GM12878 (cell line): ENCODE results near the gene MAN2A2. TPM values are rescaled to one million over a fixed set of nuclear protein-coding genes. Genes with fewer than 3 reads are reported as not detected.

ENCODE experiments used
- ATAC-seq: fragments of 200-7000 bp; cut with Tn5 transposase; 3 replicates; pipeline ENCODE4 v1.9.1; 2020; ENCODE audit warnings: mild to moderate bottlenecking, moderate library complexity
- BruUV-seq: library from RNA; stranded (reverse); fragments of 400-500 nt; replicated peaks from 2 replicates; lab custom pipeline; 2021; lab: Mats Ljungman, UMichigan
- CTCF ChIA-PET: fragments of 300-600 bp; sonication (Branson Sonifier 250); formaldehyde crosslinking; extraction: SDS; loops from one replicate; lab custom pipeline; 2021; ENCODE audit warnings: inconsistent platforms; lab: Yijun Ruan, JAX
- POLR2A ChIA-PET: fragments of 350-600 bp; formaldehyde crosslinking; extraction: SDS; loops from one replicate; lab custom pipeline; 2021; ENCODE audit warnings: inconsistent platforms; lab: Charles Lee
- RAD21 ChIA-PET: fragments of 300-600 bp; sonication (Branson Sonifier 250); formaldehyde crosslinking; loops from one replicate; lab custom pipeline; 2023; ENCODE audit warnings: antibody characterized with exemption; ENCODE audit not compliant: unreplicated experiment; lab: Charles Lee
- SMC1A ChIA-PET: fragments of 300-600 bp; sonication (Branson Sonifier 250); formaldehyde crosslinking; loops from one replicate; lab custom pipeline; 2023; ENCODE audit not compliant: unreplicated experiment, uncharacterized antibody; lab: Charles Lee
- DNase-seq: peaks from one replicate; pipeline ENCODE4 v3.0.0-alpha.2; 2011; ENCODE audit warnings: low read depth, low spot score
- FAIRE-seq: peaks from 3 replicates; lab custom pipeline; 2011; peaks lifted over from hg19 to GRCh38; lab: Jason Lieb, UNC
- H2AFZ ChIP-seq: 2 replicates; pipeline ENCODE4 v1.6.0; 2011; ENCODE audit warnings: low read depth, low read length, control low read depth; ENCODE audit not compliant: control insufficient read depth
- H3K27ac ChIP-seq: 2 replicates; pipeline ENCODE4 v1.5.1; 2011; ENCODE audit warnings: control low read depth; ENCODE audit not compliant: control insufficient read depth, insufficient read depth
- H3K27me3 ChIP-seq, 2 experiments: replicated peaks in 1 of 2; 2 replicates each; pipeline versions ENCODE4 v1.6.0 to v1.6.1; 2011; ENCODE audit warnings: low read length in 1 of 2; ENCODE audit not compliant: control insufficient read depth in 2 of 2, insufficient read depth in 2 of 2
- H3K36me3 ChIP-seq, 2 experiments: 2 replicates each; pipeline ENCODE4 v1.5.1; 2011; ENCODE audit warnings: low read length in 1 of 2; ENCODE audit not compliant: control insufficient read depth in 2 of 2, insufficient read depth in 2 of 2
- H3K4me1 ChIP-seq: 2 replicates; pipeline ENCODE4 v1.6.1; 2011; ENCODE audit warnings: mild to moderate bottlenecking, low read length, moderate library complexity, mixed read lengths; ENCODE audit not compliant: control insufficient read depth, insufficient read depth
- H3K4me2 ChIP-seq: 2 replicates; pipeline ENCODE4 v1.6.0; 2011; ENCODE audit warnings: control low read depth; ENCODE audit not compliant: control insufficient read depth, insufficient read depth
- H3K4me3 ChIP-seq: fragments of 200-600 bp; sonication (generic); 2 replicates; pipeline ENCODE4 v1.5.1; 2016
- H3K79me2 ChIP-seq: 2 replicates; pipeline ENCODE4 v1.6.0; 2011; ENCODE audit warnings: low read length; ENCODE audit not compliant: control insufficient read depth, insufficient read depth
- H3K9ac ChIP-seq: 2 replicates; pipeline ENCODE4 v1.8.0; 2011; ENCODE audit warnings: low read length, control low read depth, mixed read lengths; ENCODE audit not compliant: control insufficient read depth, insufficient read depth
- H3K9me3 ChIP-seq: replicated peaks from 3 replicates; pipeline ENCODE4 v1.5.1; 2011; ENCODE audit warnings: mild to moderate bottlenecking, low read length; ENCODE audit not compliant: control insufficient read depth, insufficient read depth
- H4K20me1 ChIP-seq: 2 replicates; pipeline ENCODE4 v1.6.0; 2011; ENCODE audit not compliant: control insufficient read depth, insufficient read depth
- ATF7 ChIP-seq: fragments of 450-650 bp; IDR thresholded peaks from 2 replicates; pipeline ENCODE4 v1.6.1; 2016; ENCODE audit warnings: low read depth, mild to moderate bottlenecking
- CBX3 ChIP-seq: fragments of 200-600 bp; sonication (generic); IDR thresholded peaks from 2 replicates; pipeline ENCODE4 v1.6.1; 2016; ENCODE audit warnings: low read depth, borderline replicate concordance
- CEBPB ChIP-seq, 2 experiments: fragments of 150-350 bp in 1 of 2; IDR thresholded peaks; 2 replicates each; pipeline ENCODE4 v1.6.1; 2012 to 2014; ENCODE audit warnings: low read depth in 2 of 2, low read length in 2 of 2, borderline replicate concordance in 1 of 2, inconsistent platforms in 1 of 2
- ESRRA ChIP-seq: IDR thresholded peaks from 2 replicates; pipeline ENCODE4 v1.6.1; 2012; ENCODE audit warnings: mild to moderate bottlenecking, low read length, improper control_type of control experiment
- FOXM1 ChIP-seq: IDR thresholded peaks from 2 replicates; pipeline ENCODE4 v1.6.1; 2012; ENCODE audit warnings: low read depth, mild to moderate bottlenecking, inconsistent platforms, low read length, moderate library complexity
- HDAC6 ChIP-seq: fragments of 200-600 bp; sonication (generic); IDR thresholded peaks from one replicate; pipeline ENCODE4 v1.8.0; 2017; ENCODE audit warnings: antibody characterized with exemption; ENCODE audit not compliant: unreplicated experiment
- HDGF ChIP-seq: fragments of 450-650 bp; IDR thresholded peaks from 2 replicates; pipeline ENCODE4 v1.6.1; 2016; ENCODE audit warnings: antibody characterized with exemption
- HSF1 ChIP-seq: fragments of 150-350 bp; IDR thresholded peaks from 2 replicates; pipeline ENCODE4 v1.6.1; 2014; ENCODE audit warnings: mild to moderate bottlenecking, low read depth, low read length
- IRF4 ChIP-seq: IDR thresholded peaks from 2 replicates; pipeline ENCODE4 v1.6.1; 2011; ENCODE audit warnings: low read depth, low read length
- MEF2B ChIP-seq: fragments of 450-650 bp; IDR thresholded peaks from 2 replicates; pipeline ENCODE4 v1.6.1; 2018; ENCODE audit warnings: mild to moderate bottlenecking, moderate library complexity; ENCODE audit not compliant: partially characterized antibody, poor library complexity, severe bottlenecking
- MYC ChIP-seq: IDR thresholded peaks from 2 replicates; pipeline ENCODE4 v1.6.1; 2011; ENCODE audit warnings: mild to moderate bottlenecking, low read length, moderate library complexity, inconsistent platforms; ENCODE audit not compliant: insufficient read depth, insufficient replicate concordance, insufficient read length, severe bottlenecking
- NFYA ChIP-seq: IDR thresholded peaks from 2 replicates; pipeline ENCODE4 v1.6.1; 2011; ENCODE audit warnings: low read depth, mild to moderate bottlenecking, low read length, improper control_type of control experiment, borderline replicate concordance
- NR2F1 ChIP-seq: fragments of 450-650 bp; conservative IDR thresholded peaks from 2 replicates; pipeline ENCODE4 v1.6.1; 2017; ENCODE audit warnings: mild to moderate bottlenecking
- RCOR1 ChIP-seq: conservative IDR thresholded peaks from 2 replicates; pipeline ENCODE4 v1.6.1; 2012; ENCODE audit warnings: low read depth, low read length, improper control_type of control experiment
- SKIL ChIP-seq: fragments of 450-650 bp; IDR thresholded peaks from 2 replicates; pipeline ENCODE4 v1.6.1; 2017; ENCODE audit warnings: mild to moderate bottlenecking, low read depth, inconsistent platforms; ENCODE audit not compliant: poor library complexity, severe bottlenecking
- SP1 ChIP-seq: IDR thresholded peaks from one replicate; pipeline ENCODE4 v1.6.1; 2011; ENCODE audit warnings: low read depth, low read length
- SREBF1 ChIP-seq: IDR thresholded peaks from 2 replicates; pipeline ENCODE4 v1.6.1; 2012; ENCODE audit warnings: mild to moderate bottlenecking, low read length
- ZNF217 ChIP-seq: fragments of 450-650 bp; IDR thresholded peaks from 2 replicates; pipeline ENCODE4 v1.6.1; 2017; ENCODE audit warnings: antibody characterized with exemption, mild to moderate bottlenecking
- ZNF24 ChIP-seq: fragments of 450-650 bp; IDR thresholded peaks from 2 replicates; pipeline ENCODE4 v1.6.1; 2017; ENCODE audit warnings: antibody characterized with exemption, mild to moderate bottlenecking
- ZNF384 ChIP-seq: IDR thresholded peaks from 2 replicates; pipeline ENCODE4 v1.6.1; 2012; ENCODE audit warnings: low read depth, mild to moderate bottlenecking, low read length, improper control_type of control experiment, borderline replicate concordance
- WGBS: methylation state at CpG from one replicate; pipeline ENCODE4 v1.1.6; 2016; ENCODE audit warnings: low lambda C conversion rate; ENCODE audit not compliant: insufficient replicate concordance, insufficient coverage; ENCODE audit errors: missing lambda C conversion rate; 5-methylcytosine and 5-hydroxymethylcytosine counted together
- in situ Hi-C: fragments of 300-500 bp; cut with MboI; formaldehyde crosslinking; loops from 9 replicates; pipeline ENCODE4 v1.14.3; 2018; ENCODE audit warnings: mixed read lengths
- intact Hi-C: fragments of 100-400 bp; cut with micrococcal nuclease; formaldehyde crosslinking; loops from one replicate; pipeline ENCODE4 v1.14.2; 2022; ENCODE audit not compliant: unreplicated experiment
- polyA plus RNA-seq, 11 experiments: library from polyadenylated mRNA; depleted of rRNA in 4 of 11; unstranded in 6 of 11; stranded (reverse) in 5 of 11; fragments of >200 nt; fragmentation: Nextera tagmentation in 4 of 11; fragmentation: Illumina TruSeq in 1 of 11; extraction: Ambion mirVana in 4 of 11; extraction: Trizol in 1 of 11; gene quantifications; 1 replicate in 1 of 11; 2 replicates in 10 of 11; pipeline versions ENCODE4 v1.2.1 to v1.2.3, GENCODE V29; 2011 to 2016; ENCODE audit warnings: inconsistent platforms in 2 of 11, missing spikeins in 2 of 11, low read depth in 1 of 11
- total RNA-seq, 4 experiments: library from RNA; depleted of rRNA in 3 of 4; stranded (reverse); fragments of >200 nt in 3 of 4; fragmentation: Illumina TruSeq in 1 of 4; extraction: Trizol in 1 of 4; gene quantifications; 2 replicates each; pipeline versions ENCODE4 v1.2.1 to v1.2.3, GENCODE V29; 2013 to 2021

The MAN2A2 gene
- total and polyA plus RNA-seq, 10 of the 15 experiments (the other 5 are each of a cell fraction or from before 2014, with no cell fraction given) = 4.2 to 79.4 (median 23.2) TPM

- ChIA-PET CTCF (interaction anchor here (0.5 to 6.4 kb wide), 16 partner anchors 12 to 1307 kb away, joined by 3 to 74 read pairs (median 5); partner anchors contain the start of genes HDDC3, PRC1 and UNC45A), SMC1A (interaction anchor here (0.8 to 4.1 kb wide), 8 partner anchors 21 to 317 kb away, joined by 3 to 18 read pairs (median 5); partner anchors contain the start of genes HDDC3 and UNC45A), RAD21 (interaction anchor here (0.7 to 4.5 kb wide), 16 partner anchors 8 to 317 kb away, joined by 3 to 24 read pairs (median 3); partner anchors contain the start of genes HDDC3, MAN2A2, UNC45A and VPS33B), POLR2A (interaction anchor here (0.6 to 3.6 kb wide), 13 partner anchors 9 to 749 kb away, joined by 3 to 26 read pairs (median 3); partner anchors contain the start of genes BLM, HDDC3, PRC1 and UNC45A)
- Histone ChIP-seq H2AFZ (peak within 1 kb of the TSS; percentile 94), H3K27ac (peak within 1 kb of the TSS; percentile 98), H3K36me3 (peaks cover 18 to 20% of the 10 kb centered on the region in 2 experiments), H3K27me3 (no peaks in the 10 kb centered on the region), H3K9me3 (no peaks in the 10 kb centered on the region), H3K9ac (peak within 1 kb of the TSS; percentile 98), H3K4me2 (peak within 1 kb of the TSS; percentile 78), H3K79me2 (peaks cover 24% of the 10 kb centered on the region), H3K4me3 (peak within 1 kb of the TSS; percentile 87), H4K20me1 (no peaks in the 10 kb centered on the region), H3K4me1 (peaks cover 3% of the 10 kb centered on the region; the same call in 1 of the 2 replicates)
- intact Hi-C loops (loop anchor here (1.0 to 5.0 kb wide), 4 partner anchors 20 to 92 kb away; partner anchors contain the start of genes PRC1, UNC45A and VPS33B), in situ Hi-C loops (loop anchor here (25.0 kb wide), 1 partner anchor 1368 kb away; the partner anchor contains the start of gene TICRR)
- peak; percentile 91 for DNase-seq
- ATAC-seq = peak; percentile 98
- FAIRE-seq = peak; percentile 99
- under 1% methylated on average over 69 of the region's 69 CpGs for WGBS
- BruUV-seq = TSS peak; percentile 76
- TF ChIP-seq ESRRA (peak; percentile 57; the same call in 1 of the 2 replicates), MYC (peak; percentile 80), RCOR1 (0 out of 2 replicates have a peak, but pooled peaks have one; percentile 78), ATF7 (peak; percentile 92), CBX3 (no peak), CEBPB (IDR thresholded peaks at IDR 0.05; ENCODE audit: borderline replicate concordance in 1 of 2, low read depth in 2 of 2, low read length in 2 of 2) (no peak), SKIL (no peak), ZNF24 (no peak), SREBF1 (no peak), HSF1 (no peak), MEF2B (peak; percentile 24), ZNF217 (no peak), HDGF (peak; percentile 70; the same call in 1 of the 2 replicates), NFYA (no peak), ZNF384 (no peak), SP1 (peak; percentile 80), FOXM1 (peak; percentile 94), HDAC6 (no peak), IRF4 (no peak), NR2F1 (peak; percentile 62)
Observed at GRCh38 chr15:90954712-90955623, 51.9 kb downstream of the MAN2A2 start, which contains the start of gene RCCD1. Gene RCCD1 (plus strand): TSS chr15:90954884. CDS start chr15:90956735, 1,851 bp downstream.
